Neural cell (in vitro differentiated cells): ENCODE results near the gene IFT74. TPM values are rescaled to one million over a fixed set of nuclear protein-coding genes. Genes with fewer than 3 reads are reported as not detected.

Source experiments
- H2AFZ ChIP-seq: fragments of 200-600, 300-800 bp; sonication (generic), shearing (Covaris generic); 2 replicates; pipeline ENCODE4 v1.6.0; 2014; ENCODE audit warnings: low read depth, mild to moderate bottlenecking, antibody characterized with exemption, low read length, moderate library complexity
- H3F3A ChIP-seq: fragments of 200-600 bp; shearing (Covaris generic); 2 replicates; pipeline ENCODE4 v1.6.1; 2016; ENCODE audit warnings: mild to moderate bottlenecking, moderate library complexity, mixed read lengths, antibody characterized with exemption, low read length; ENCODE audit not compliant: insufficient read depth, poor library complexity, severe bottlenecking
- H3K27ac ChIP-seq: fragments of 200-600, 300-800 bp; sonication (generic), shearing (Covaris generic); 2 replicates; pipeline ENCODE4 v1.5.1; 2014; ENCODE audit warnings: mild to moderate bottlenecking, low read length, moderate library complexity
- H3K27me3 ChIP-seq: fragments of 300-800, 200-600 bp; sonication (generic), shearing (Covaris generic); 2 replicates; pipeline ENCODE4 v1.6.0; 2014; ENCODE audit warnings: mild to moderate bottlenecking, low read depth, low read length, moderate library complexity; ENCODE audit not compliant: insufficient read depth
- H3K36me3 ChIP-seq: fragments of 300-800, 200-600 bp; sonication (generic), shearing (Covaris generic); 2 replicates; pipeline ENCODE4 v1.5.1; 2014; ENCODE audit warnings: mild to moderate bottlenecking, antibody characterized with exemption, low read length, moderate library complexity; ENCODE audit not compliant: insufficient read depth
- H3K4me2 ChIP-seq: fragments of 300-800, 200-600 bp; sonication (generic), shearing (Covaris generic); 2 replicates; pipeline ENCODE4 v1.6.0; 2014; ENCODE audit warnings: mild to moderate bottlenecking, low read length
- H3K4me3 ChIP-seq: fragments of 300-800, 200-600 bp; sonication (generic), shearing (Covaris generic); 2 replicates; pipeline ENCODE4 v1.5.1; 2014; ENCODE audit warnings: mild to moderate bottlenecking, low read length, moderate library complexity
- H3K79me2 ChIP-seq: fragments of 200-600 bp; shearing (Covaris generic); replicated peaks from 2 replicates; pipeline ENCODE4 v1.6.0; 2014; ENCODE audit warnings: mild to moderate bottlenecking, low read length, moderate library complexity; ENCODE audit not compliant: insufficient read depth
- H3K9ac ChIP-seq: fragments of 300-800, 200-600 bp; sonication (generic), shearing (Covaris generic); 2 replicates; pipeline ENCODE4 v1.6.1; 2016; ENCODE audit warnings: mild to moderate bottlenecking, low read length, mixed read lengths
- H3K9me2 ChIP-seq: fragments of 200-600 bp; shearing (Covaris generic); 2 replicates; pipeline ENCODE4 v1.6.1; 2016; ENCODE audit warnings: mild to moderate bottlenecking, low read length, mixed read lengths; ENCODE audit not compliant: insufficient read depth
- H3K9me3 ChIP-seq: fragments of 200-600, 300-800 bp; sonication (generic), shearing (Covaris generic); 2 replicates; pipeline ENCODE4 v1.6.1; 2016; ENCODE audit warnings: mild to moderate bottlenecking, mixed run types, low read length, moderate library complexity, mixed read lengths
- H4K20me1 ChIP-seq: fragments of 200-600 bp; shearing (Covaris generic); 2 replicates; pipeline ENCODE4 v1.6.1; 2016; ENCODE audit warnings: mild to moderate bottlenecking, mixed run types; ENCODE audit not compliant: insufficient read depth
- EP300 ChIP-seq: fragments of 450-650 bp; conservative IDR thresholded peaks from 2 replicates; pipeline ENCODE4 v1.6.1; 2014; ENCODE audit warnings: antibody characterized with exemption, mild to moderate bottlenecking, moderate library complexity; ENCODE audit not compliant: poor library complexity, severe bottlenecking
- EZH2 ChIP-seq: fragments of 200-600, 300-800 bp; shearing (Covaris generic), sonication (generic); IDR thresholded peaks from 2 replicates; pipeline ENCODE4 v1.6.1; 2014; ENCODE audit warnings: antibody characterized with exemption, low read length, borderline replicate concordance, mild to moderate bottlenecking; ENCODE audit not compliant: insufficient read depth, poor library complexity, severe bottlenecking
- MXI1 ChIP-seq: fragments of 450-650 bp; conservative IDR thresholded peaks from 2 replicates; pipeline ENCODE4 v1.6.1; 2014; ENCODE audit warnings: antibody characterized with exemption, mild to moderate bottlenecking; ENCODE audit not compliant: poor library complexity, severe bottlenecking
- POLR2AphosphoS5 ChIP-seq: IDR thresholded peaks from 2 replicates; pipeline ENCODE4 v1.6.1; 2012
- RAD21 ChIP-seq: fragments of 450-650 bp; conservative IDR thresholded peaks from 2 replicates; pipeline ENCODE4 v1.6.1; 2014; ENCODE audit warnings: antibody characterized with exemption, mild to moderate bottlenecking, moderate library complexity
- SMC3 ChIP-seq: fragments of 450-650 bp; conservative IDR thresholded peaks from 2 replicates; pipeline ENCODE4 v1.6.1; 2014; ENCODE audit warnings: antibody characterized with exemption, mild to moderate bottlenecking, moderate library complexity; ENCODE audit not compliant: poor library complexity
- TAF1 ChIP-seq: IDR thresholded peaks from 2 replicates; pipeline ENCODE4 v1.6.1; 2012; ENCODE audit warnings: low read depth
- polyA minus RNA-seq: library from RNA; depleted of rRNA, polyadenylated mRNA; stranded (reverse); fragments of >200 nt; gene quantifications from 2 replicates; pipeline ENCODE4 v1.2.3, GENCODE V29; 2014
- polyA plus RNA-seq: library from polyadenylated mRNA; depleted of rRNA; stranded (reverse); fragments of >200 nt; gene quantifications from 2 replicates; pipeline ENCODE4 v1.2.3, GENCODE V29; 2014
- TF ChIP-seq, protein P1 (sequence below): IDR thresholded peaks from 2 replicates; pipeline ENCODE4 v1.6.1; 2012; ENCODE audit warnings: borderline replicate concordance
- TF ChIP-seq, protein P2 (sequence below): fragments of 450-650 bp; IDR thresholded peaks from 2 replicates; pipeline ENCODE4 v1.5.1; 2014; ENCODE audit warnings: antibody characterized with exemption, mild to moderate bottlenecking, moderate library complexity; ENCODE audit not compliant: poor library complexity, severe bottlenecking

IFT74 gene
- 10.9 and 11.3 TPM in 2 replicates for polyA plus RNA-seq
- polyA minus RNA-seq, result 22.4 and 23.2 TPM in 2 replicates

DNA sequence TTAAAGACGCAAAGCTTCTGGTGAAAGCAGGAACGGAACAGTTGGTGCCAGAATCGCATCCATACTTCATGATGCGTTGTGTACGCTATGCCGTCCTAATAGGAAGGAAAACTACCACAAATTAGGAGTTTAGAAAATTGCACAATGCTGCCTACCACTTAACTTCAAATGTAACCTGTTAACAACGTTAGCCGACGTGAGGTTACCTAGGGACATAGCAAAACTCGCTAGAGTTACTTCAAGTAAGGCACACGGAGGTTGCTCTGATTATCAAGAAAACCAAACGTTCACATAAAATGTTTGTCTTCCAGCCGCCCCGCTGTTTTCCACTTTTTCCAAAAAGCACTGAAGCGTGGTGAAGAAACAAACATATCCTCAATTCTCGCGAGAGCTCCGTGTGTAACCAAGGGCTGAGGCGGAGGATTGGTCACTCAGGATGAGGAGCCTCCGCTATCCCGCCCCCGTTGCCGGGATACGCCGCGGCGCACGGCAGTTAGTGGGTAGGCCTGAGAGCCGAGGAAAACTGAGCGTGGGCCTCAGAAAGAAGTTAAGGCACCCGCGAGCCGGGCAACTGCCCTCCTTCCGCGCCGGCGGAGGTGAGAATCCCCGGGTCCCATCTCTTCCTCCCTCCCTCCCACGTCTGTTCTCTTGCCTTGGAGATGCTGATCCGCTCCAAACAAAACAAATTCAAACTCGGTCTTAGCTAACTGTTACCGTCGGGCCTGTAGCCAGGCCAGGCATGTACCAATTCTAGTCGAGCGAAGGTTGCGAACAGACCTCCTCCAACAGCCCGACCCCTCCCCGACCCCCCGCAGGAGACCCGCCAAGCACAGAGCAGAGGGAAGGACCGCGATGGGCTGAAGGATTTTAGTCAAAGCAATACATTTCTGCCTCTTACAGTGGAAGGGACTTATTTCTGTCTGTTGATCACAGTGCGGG, at the start of gene IFT74:
TSS of gene IFT74 (plus strand) at position 492 of the 939 bp plus-strand sequence. CDS start 5,556 bp downstream, outside the sequence.
- no peaks in the 10 kb centered on the region for H3K9me3 ChIP-seq
- no peaks in the 10 kb centered on the region for H3K9me2 ChIP-seq
- peak within 1 kb of the TSS; percentile 72 for H3K27ac ChIP-seq
- peaks cover 9% of the 10 kb centered on the region for H3F3A ChIP-seq
- TF ChIP-seq RAD21 (peak; percentile 22), TAF1 (peak; percentile 54), EP300 (no peak), MXI1 (peak; percentile 89), POLR2AphosphoS5 (peak; percentile 71), SMC3 (no peak), EZH2 (no peak)
- TF ChIP-seq, protein P1, sequence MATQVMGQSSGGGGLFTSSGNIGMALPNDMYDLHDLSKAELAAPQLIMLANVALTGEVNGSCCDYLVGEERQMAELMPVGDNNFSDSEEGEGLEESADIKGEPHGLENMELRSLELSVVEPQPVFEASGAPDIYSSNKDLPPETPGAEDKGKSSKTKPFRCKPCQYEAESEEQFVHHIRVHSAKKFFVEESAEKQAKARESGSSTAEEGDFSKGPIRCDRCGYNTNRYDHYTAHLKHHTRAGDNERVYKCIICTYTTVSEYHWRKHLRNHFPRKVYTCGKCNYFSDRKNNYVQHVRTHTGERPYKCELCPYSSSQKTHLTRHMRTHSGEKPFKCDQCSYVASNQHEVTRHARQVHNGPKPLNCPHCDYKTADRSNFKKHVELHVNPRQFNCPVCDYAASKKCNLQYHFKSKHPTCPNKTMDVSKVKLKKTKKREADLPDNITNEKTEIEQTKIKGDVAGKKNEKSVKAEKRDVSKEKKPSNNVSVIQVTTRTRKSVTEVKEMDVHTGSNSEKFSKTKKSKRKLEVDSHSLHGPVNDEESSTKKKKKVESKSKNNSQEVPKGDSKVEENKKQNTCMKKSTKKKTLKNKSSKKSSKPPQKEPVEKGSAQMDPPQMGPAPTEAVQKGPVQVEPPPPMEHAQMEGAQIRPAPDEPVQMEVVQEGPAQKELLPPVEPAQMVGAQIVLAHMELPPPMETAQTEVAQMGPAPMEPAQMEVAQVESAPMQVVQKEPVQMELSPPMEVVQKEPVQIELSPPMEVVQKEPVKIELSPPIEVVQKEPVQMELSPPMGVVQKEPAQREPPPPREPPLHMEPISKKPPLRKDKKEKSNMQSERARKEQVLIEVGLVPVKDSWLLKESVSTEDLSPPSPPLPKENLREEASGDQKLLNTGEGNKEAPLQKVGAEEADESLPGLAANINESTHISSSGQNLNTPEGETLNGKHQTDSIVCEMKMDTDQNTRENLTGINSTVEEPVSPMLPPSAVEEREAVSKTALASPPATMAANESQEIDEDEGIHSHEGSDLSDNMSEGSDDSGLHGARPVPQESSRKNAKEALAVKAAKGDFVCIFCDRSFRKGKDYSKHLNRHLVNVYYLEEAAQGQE, result peak; percentile 74
- TF ChIP-seq, protein P2, sequence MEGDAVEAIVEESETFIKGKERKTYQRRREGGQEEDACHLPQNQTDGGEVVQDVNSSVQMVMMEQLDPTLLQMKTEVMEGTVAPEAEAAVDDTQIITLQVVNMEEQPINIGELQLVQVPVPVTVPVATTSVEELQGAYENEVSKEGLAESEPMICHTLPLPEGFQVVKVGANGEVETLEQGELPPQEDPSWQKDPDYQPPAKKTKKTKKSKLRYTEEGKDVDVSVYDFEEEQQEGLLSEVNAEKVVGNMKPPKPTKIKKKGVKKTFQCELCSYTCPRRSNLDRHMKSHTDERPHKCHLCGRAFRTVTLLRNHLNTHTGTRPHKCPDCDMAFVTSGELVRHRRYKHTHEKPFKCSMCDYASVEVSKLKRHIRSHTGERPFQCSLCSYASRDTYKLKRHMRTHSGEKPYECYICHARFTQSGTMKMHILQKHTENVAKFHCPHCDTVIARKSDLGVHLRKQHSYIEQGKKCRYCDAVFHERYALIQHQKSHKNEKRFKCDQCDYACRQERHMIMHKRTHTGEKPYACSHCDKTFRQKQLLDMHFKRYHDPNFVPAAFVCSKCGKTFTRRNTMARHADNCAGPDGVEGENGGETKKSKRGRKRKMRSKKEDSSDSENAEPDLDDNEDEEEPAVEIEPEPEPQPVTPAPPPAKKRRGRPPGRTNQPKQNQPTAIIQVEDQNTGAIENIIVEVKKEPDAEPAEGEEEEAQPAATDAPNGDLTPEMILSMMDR, result no peak
- H3K9ac ChIP-seq, result peak within 1 kb of the TSS; percentile 73
- no peaks in the 10 kb centered on the region for H3K36me3 ChIP-seq
- no peaks in the 10 kb centered on the region for H3K27me3 ChIP-seq
- peak within 1 kb of the TSS; percentile 82 for H3K4me3 ChIP-seq
- peak within 1 kb of the TSS; percentile 86 for H3K4me2 ChIP-seq
- peaks cover 21% of the 10 kb centered on the region for H3K79me2 ChIP-seq
- peak within 1 kb of the TSS; percentile 99 for H2AFZ ChIP-seq
- no peaks in the 10 kb centered on the region for H4K20me1 ChIP-seq

DNA sequence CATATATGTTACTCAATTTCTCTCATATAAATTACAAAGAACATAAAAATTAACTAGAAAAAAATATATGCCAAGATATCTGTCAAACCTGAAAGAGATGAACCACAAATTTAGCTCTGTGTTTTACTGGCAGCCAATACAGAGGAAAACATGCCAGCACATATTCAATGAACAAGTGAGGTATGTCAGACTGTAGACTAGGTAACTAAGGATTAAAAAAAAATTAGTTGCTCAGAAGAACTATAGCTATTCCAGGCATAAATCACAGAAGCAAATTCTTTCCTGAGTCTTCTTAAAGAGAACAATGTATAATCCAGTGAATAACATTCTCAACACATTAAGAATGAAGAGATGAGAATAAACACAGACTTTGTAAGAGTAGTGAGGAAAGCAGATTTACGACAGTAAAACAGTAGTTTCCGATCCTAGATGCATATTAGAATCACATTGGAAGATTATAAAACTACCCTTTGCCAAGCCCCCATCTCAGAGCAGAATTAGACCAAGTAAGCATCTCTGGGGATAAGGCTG, 43.0 kb upstream of the IFT74 start:
- Histone ChIP-seq H3K9me3 (no peaks in the 10 kb centered on the region), H3K27me3 (no peaks in the 10 kb centered on the region), H3K79me2 (no peaks in the 10 kb centered on the region), H3K4me2 (no peak overlapping the region), H4K20me1 (no peaks in the 10 kb centered on the region), H2AFZ (no peak overlapping the region), H3K9ac (no peak overlapping the region), H3F3A (no peaks in the 10 kb centered on the region), H3K36me3 (no peaks in the 10 kb centered on the region), H3K9me2 (no peaks in the 10 kb centered on the region), H3K4me3 (no peak overlapping the region), H3K27ac (no peak overlapping the region)
- no peak for TF ChIP-seq SMC3
- no peak for TF ChIP-seq TAF1
- no peak for TF ChIP-seq RAD21
- TF ChIP-seq EP300, result no peak
- TF ChIP-seq EZH2, result no peak
- TF ChIP-seq, protein P1, result no peak
- TF ChIP-seq POLR2AphosphoS5, result no peak
- TF ChIP-seq MXI1, result no peak
- TF ChIP-seq, protein P2, result no peak
